T-helper 17 cell (primary cell): ENCODE results near the gene ELOVL2. TPM values are rescaled to one million over a fixed set of nuclear protein-coding genes. Genes with fewer than 3 reads are reported as not detected.

Experiments
- ATAC-seq: fragments of 150-1000 bp; cut with Tn5 transposase; 2 replicates; pipeline ENCODE4 v1.10.0; 2021; ENCODE audit warnings: mild to moderate bottlenecking, moderate library complexity
- DNase-seq, 3 donors: peaks; one replicate each; pipeline versions ENCODE4 v3.0.0 to v3.0.0-alpha.2; 2020 to 2021
- H3K9me3 ChIP-seq: one replicate; pipeline ENCODE4 v1.7.0; 2013; ENCODE audit warnings: low read length, mild to moderate bottlenecking; ENCODE audit not compliant: control insufficient read depth, poor library complexity, severe bottlenecking
- H3K27ac Mint-ChIP-seq: one replicate; pipeline ENCODE4 v1.8.0; 2022; ENCODE audit warnings: mild to moderate bottlenecking, moderate library complexity, mixed read lengths
- H3K27me3 Mint-ChIP-seq: one replicate; pipeline ENCODE4 v1.8.0; 2022; ENCODE audit warnings: mixed read lengths
- H3K36me3 Mint-ChIP-seq: one replicate; pipeline ENCODE4 v1.8.0; 2022; ENCODE audit warnings: low read depth, mixed read lengths
- H3K4me1 Mint-ChIP-seq: one replicate; pipeline ENCODE4 v1.8.0; 2022; ENCODE audit warnings: mild to moderate bottlenecking, mixed read lengths
- H3K4me3 Mint-ChIP-seq: one replicate; pipeline ENCODE4 v1.8.0; 2022; ENCODE audit warnings: mild to moderate bottlenecking, moderate library complexity, mixed read lengths
- total RNA-seq, 4 donors: library from RNA in 2 of 4; stranded (reverse) in 2 of 4; gene quantifications; one replicate each; pipeline ENCODE4 v1.2.3 and lab custom pipeline; 2022 to 2026

The ELOVL2 gene
- total RNA-seq, 2 donors from 2014 or later: not detected

- peaks cover 25% of the 10 kb centered on the region for H3K27me3 Mint-ChIP-seq
- H3K4me1 Mint-ChIP-seq: no peaks in the 10 kb centered on the region
- H3K27ac Mint-ChIP-seq: no peak overlapping the region
- no peaks in the 10 kb centered on the region for H3K9me3 ChIP-seq
- DNase-seq: no peak
- peaks cover 6% of the 10 kb centered on the region for H3K36me3 Mint-ChIP-seq
- H3K4me3 Mint-ChIP-seq: no peak overlapping the region
- ATAC-seq: no peak
Observed at GRCh38 chr6:10949579-10950490, 94.3 kb downstream of the ELOVL2 start.

GRCh38 chr6:10947966-10948365, 96.1 kb downstream of the ELOVL2 start:
- peaks cover 25% of the 10 kb centered on the region for H3K27me3 Mint-ChIP-seq
- DNase-seq (no peak), ATAC-seq (no peak)
- H3K36me3 Mint-ChIP-seq: peaks cover 6% of the 10 kb centered on the region
- H3K4me3 Mint-ChIP-seq: no peak overlapping the region
- H3K4me1 Mint-ChIP-seq: no peaks in the 10 kb centered on the region
- no peak overlapping the region for H3K27ac Mint-ChIP-seq
- H3K9me3 ChIP-seq: no peaks in the 10 kb centered on the region

GRCh38 chr6:10945845-10946244, 98.3 kb downstream of the ELOVL2 start:
- H3K4me3 Mint-ChIP-seq: no peak overlapping the region
- H3K4me1 Mint-ChIP-seq: no peaks in the 10 kb centered on the region
- no peak for DNase-seq
- H3K36me3 Mint-ChIP-seq: peaks cover 6% of the 10 kb centered on the region
- no peak overlapping the region for H3K27ac Mint-ChIP-seq
- ATAC-seq: no peak
- H3K9me3 ChIP-seq: no peaks in the 10 kb centered on the region
- peaks cover 18% of the 10 kb centered on the region for H3K27me3 Mint-ChIP-seq

- no peaks in the 10 kb centered on the region for H3K36me3 Mint-ChIP-seq
- ATAC-seq: no peak
Observed at GRCh38 chr6:10939840-10940239, 104.3 kb downstream of the ELOVL2 start.

GRCh38 chr6:10933126-10933525, 111.0 kb downstream of the ELOVL2 start:
- peaks cover 32% of the 10 kb centered on the region for H3K27me3 Mint-ChIP-seq
- no peak for ATAC-seq

More at GRCh38 chr6:10939840-10940239, 104.3 kb downstream of the ELOVL2 start:
- H3K9me3 ChIP-seq: no peaks in the 10 kb centered on the region
- Mint-ChIP-seq H3K4me1 (no peaks in the 10 kb centered on the region), H3K27me3 (no peaks in the 10 kb centered on the region), H3K4me3 (no peak overlapping the region), H3K27ac (no peak overlapping the region)
- DNase-seq: no peak

More at GRCh38 chr6:10933126-10933525, 111.0 kb downstream of the ELOVL2 start:
- no peak for DNase-seq
- no peak overlapping the region for H3K27ac Mint-ChIP-seq
- no peak overlapping the region for H3K4me3 Mint-ChIP-seq
- H3K4me1 Mint-ChIP-seq: no peaks in the 10 kb centered on the region
- no peaks in the 10 kb centered on the region for H3K36me3 Mint-ChIP-seq
- no peaks in the 10 kb centered on the region for H3K9me3 ChIP-seq

Other genes starting within 250 kb of the ELOVL2 start
- gene MAK, start 205.8 kb downstream of the ELOVL2 start, total RNA-seq: under 1 TPM; 0.75 to 0.78 TPM
- not detected for gene GCM2, start 162.3 kb downstream of the ELOVL2 start, total RNA-seq
- gene SYCP2L, start 157.3 kb downstream of the ELOVL2 start, total RNA-seq: not detected
- gene SMIM13, start 49.5 kb upstream of the ELOVL2 start, total RNA-seq: 10 to 100 TPM in 1 of 2 donors, 1 to 10 TPM in 1; 7.5 to 10.1 TPM
- not detected for gene ERVFRD-1, start 67.4 kb upstream of the ELOVL2 start, total RNA-seq
- 10 to 100 TPM; 63.5 to 64.9 TPM for gene NEDD9, start 188.4 kb upstream of the ELOVL2 start, total RNA-seq